ENCODE results near the gene NOVA2.

The NOVA2 gene

DNA sequence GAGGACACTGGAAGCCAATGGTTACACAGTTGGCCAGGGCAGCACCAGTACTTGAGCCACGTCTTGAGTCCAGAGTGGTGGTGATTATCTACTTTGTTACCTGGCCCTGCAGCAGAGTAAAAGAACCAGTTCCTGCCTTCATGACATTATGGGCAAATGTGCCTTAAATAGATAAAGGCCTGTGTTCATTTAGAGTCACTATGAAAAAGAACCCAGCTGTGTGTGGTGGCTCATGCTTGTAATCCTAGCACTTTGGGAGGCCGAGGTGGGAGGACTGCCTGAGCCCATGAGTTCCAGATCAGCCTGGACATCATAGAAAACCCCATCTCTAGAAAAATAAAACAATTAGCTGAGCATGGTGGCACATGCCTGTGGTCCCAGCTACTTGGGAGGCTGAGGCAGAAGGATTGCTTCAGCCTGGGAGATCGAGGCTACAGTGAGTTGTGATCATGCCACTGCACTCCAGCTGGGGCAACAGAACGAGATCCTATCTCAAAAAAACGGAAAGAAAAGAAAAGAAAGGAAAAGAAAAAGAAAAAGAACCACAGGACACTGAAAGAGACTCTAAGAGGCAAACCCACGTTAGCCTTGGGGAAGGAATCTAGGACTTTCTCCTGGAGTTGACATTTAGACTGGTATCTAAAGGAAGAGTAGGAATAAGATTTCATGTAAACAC is 84.3 kb downstream of the NOVA2 start:
- peak; percentile 60 for DNase-seq

DNA sequence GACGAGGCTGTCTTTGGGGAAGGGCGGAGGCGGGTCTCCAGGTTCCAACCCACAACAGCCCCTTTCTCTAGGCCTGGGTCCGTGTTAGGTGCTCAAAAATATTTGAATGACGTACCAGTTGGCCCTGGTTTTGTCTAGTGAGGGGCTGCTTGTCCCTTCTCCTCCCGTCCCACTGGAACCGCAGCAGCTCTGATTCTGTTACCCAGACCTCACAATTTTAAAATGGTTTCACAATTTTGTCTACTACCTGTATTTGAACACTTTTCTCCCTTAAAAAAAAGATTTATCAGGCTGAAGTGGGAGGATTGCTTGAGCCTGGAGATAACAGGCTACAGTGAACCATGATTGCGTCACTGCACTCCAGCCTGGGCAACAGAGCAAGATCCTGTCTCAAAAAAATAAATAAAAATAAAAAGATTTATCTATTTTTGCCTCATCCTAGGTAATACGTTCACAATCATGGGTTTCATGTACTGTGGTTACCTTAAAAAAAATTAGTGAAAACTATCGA is 86.4 kb downstream of the NOVA2 start:
- DNase-seq = no peak

DNA sequence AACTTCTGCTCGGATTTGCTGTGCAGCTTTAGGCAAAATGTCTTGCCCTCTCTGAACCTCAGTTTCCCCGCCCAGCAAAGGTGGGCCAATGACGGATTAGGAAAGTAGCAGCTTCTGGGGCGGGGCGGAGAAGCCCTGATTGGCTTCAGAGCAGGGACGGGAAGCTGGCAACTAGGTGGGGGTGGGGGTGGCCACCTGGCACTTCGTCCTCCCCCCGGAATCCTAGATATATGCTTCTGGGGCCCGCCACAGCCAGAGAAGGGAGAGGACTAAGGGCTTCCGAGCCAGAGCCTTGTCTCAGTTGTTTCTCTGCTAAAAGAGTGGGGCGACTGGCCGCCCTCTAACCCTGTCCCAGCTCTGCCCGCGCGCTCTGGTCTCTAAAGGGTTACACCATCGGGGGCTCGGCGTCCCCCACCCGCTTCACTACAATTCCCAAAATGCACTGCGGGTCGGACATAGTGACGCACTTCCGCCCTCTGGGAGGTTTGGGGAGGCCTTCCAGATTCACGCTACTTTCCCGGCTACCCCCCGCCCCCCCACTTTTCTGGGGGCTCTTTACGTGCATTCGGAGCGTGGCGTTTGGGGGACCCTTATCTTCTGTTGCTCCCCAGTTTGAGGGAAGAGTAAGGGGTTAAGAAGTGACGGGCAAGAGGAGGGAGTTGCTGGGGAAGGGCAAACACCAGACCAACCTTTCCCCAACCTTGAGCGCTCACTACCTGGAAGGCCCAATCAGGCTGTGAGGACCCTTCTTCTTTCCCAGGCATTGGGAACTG is 87.1 kb downstream of the NOVA2 start:
- peak; percentile 97 for DNase-seq

DNA sequence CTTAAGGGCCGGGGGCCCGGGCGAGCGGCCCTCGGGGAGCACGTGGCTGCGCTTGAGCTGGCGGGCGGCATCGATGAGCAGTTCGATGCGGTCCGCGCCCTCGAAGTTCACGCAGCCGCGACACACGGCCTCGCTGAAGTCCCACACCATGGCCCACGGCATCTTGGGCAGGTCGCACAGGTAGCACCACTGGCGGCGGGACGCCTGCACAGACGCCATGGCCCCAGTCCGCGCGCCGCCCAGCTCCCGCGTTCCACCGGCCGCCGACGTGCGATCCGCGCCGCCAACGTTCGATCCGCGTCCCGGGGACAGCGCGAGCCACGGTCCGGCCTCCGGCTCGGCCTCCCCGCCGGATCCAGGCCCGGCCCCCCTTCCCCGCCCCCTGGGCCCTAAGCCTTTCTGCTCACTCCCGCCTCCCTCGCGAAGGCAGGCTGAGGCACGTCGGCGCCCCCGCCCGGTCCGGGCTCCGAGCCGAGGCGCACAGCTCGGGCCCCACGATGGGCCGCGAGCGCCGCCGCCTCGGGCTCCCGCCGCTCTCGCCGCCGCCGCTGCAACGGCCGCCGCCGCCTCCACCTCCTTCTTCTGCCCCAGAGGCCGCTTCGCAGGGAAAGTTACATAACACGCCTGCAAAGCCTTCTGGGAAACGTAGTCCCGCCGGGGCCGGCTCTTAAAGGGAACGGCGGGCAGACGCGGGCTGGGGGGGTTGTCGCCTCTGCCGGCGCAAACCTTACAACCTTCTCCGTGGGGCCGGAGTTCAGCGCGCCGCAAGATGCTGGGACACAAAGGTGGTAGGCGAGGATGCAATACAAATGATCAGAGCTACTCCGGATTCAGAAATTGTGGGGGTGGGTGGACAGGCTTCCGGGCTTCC is 87.9 kb downstream of the NOVA2 start, which contains the start of gene IRF2BP1:
Gene IRF2BP1 (minus strand): TSS at position 586 of the 871 bp plus-strand sequence. CDS start 367 bp downstream, at position 219.
- DNase-seq = peak; percentile 97

DNA sequence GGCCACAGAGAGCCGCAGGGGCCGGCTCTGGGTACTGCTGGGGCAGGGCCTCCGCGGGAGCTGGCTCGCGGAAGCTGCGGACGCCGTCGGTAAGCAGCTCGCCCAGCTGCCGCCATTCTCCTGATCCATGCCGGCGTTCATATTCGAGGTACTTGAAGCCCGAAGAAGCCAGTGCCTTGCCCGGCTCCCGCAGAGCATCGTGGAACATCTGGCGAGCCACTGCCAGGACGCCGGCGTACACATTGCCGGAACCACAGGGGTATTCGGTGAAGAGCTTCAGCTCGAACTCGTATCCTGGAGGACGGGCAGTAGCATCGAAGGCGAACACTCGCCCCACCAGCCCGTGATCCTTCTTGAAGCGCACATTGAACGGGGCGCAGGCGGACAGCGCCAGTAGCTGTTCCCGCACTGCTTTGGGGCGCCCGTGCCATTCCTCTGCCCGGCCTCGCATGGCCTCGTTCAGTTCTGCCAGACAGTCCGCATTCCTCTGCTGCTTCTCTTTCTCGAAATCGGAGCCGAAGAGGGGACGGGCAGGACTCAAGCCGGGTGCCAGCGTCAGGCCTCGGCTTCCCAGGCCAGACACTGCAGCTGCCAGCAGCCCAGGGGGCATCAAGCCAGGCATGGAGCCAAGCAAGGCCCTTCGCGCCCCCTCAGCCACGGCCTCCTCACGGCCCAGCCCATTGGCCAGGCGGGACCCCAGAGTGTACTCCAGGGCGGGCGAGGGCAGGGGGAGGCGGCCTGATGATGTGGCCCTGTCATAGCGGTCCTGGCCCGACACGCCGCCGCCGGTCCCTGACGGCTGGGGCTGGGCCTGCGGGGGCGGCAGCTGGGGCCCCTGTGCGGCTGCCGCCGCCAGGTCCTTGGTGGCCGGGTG is 88.7 kb downstream of the NOVA2 start:
- DNase-seq = peak; percentile 61

DNA sequence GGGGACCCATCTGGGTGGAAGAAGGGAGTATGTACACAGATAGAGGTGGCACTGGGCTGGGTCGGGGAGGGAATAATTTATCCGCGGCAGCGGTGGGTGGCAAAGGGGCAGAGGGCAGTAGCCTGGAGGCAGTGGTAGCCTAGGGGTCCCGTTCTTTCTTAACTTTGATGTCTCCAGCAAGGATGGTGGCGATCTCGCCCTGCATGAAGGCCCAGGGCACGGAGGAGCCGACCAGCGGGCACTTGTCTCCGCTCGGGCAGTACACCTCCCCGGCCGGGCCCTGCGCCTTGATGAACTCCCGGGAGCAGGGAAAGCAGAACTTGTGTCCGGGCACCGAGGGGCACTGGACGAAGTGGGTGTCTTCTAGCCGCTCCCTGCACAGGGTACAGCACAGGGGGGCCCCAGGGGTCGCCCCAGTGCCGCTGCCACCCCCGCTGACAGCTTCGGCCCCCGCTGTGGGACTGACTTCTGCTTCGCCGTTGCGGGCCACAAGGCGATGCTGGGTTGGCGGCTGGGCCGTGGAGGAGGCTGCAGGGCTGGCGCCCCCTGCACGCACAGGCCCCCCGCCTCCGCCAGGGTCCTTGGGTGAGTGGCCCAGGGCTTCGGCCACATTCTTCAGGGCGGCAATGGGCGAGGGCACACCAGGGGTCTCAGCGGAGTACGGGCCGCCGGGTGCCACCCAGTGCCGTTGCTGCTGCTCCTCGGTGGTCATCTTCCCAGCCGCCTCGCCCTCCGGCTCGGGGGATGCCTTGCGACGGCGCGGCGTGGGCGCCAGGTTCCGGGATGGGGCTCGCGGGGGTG is 89.6 kb downstream of the NOVA2 start:
- DNase-seq = no peak

Data from hematopoietic multipotent progenitor cell treated with erythropoietin and hydrocortisone succinate and interleukin-3 and kit ligand, for 4 days (in vitro differentiated cells).